GM23248 (cell line): Measurements from ENCODE around the gene MAB21L3. TPM values are rescaled to one million over a fixed set of nuclear protein-coding genes. Genes with fewer than 3 reads are reported as not detected.

Source experiments
- DNase-seq: peaks from one replicate; pipeline ENCODE4 v3.0.0-alpha.2; 2015
- H2AFZ ChIP-seq: fragments of 200-600 bp; sonication (generic); 2 replicates; pipeline ENCODE4 v1.6.1; 2016; ENCODE audit warnings: antibody characterized with exemption
- H3F3A ChIP-seq: fragments of 200-600 bp; sonication (generic); 2 replicates; pipeline ENCODE4 v1.6.1; 2016; ENCODE audit warnings: mild to moderate bottlenecking, antibody characterized with exemption, mixed run types; ENCODE audit not compliant: insufficient read depth
- H3K27ac ChIP-seq: fragments of 200-600 bp; sonication (generic); 2 replicates; pipeline ENCODE4 v1.5.1; 2016; ENCODE audit warnings: mild to moderate bottlenecking
- H3K27me3 ChIP-seq: fragments of 200-600 bp; sonication (generic); replicated peaks from 2 replicates; pipeline ENCODE4 v1.6.1; 2016; ENCODE audit warnings: mild to moderate bottlenecking; ENCODE audit not compliant: insufficient read depth
- H3K36me3 ChIP-seq: fragments of 200-600 bp; sonication (generic); 2 replicates; pipeline ENCODE4 v1.6.1; 2016; ENCODE audit warnings: low read depth, mild to moderate bottlenecking
- H3K4me1 ChIP-seq: fragments of 200-600 bp; sonication (generic); 2 replicates; pipeline ENCODE4 v1.6.1; 2016; ENCODE audit warnings: mild to moderate bottlenecking; ENCODE audit not compliant: insufficient read depth
- H3K4me2 ChIP-seq: fragments of 200-600 bp; sonication (generic); one replicate; pipeline ENCODE4 v1.6.1; 2016; ENCODE audit warnings: mild to moderate bottlenecking; ENCODE audit not compliant: unreplicated experiment
- H3K4me3 ChIP-seq: fragments of 200-600 bp; sonication (generic); 2 replicates; pipeline ENCODE4 v1.5.1; 2016; ENCODE audit warnings: mild to moderate bottlenecking
- H3K79me2 ChIP-seq: fragments of 200-600 bp; sonication (generic); 2 replicates; pipeline ENCODE4 v1.6.1; 2016; ENCODE audit warnings: mild to moderate bottlenecking; ENCODE audit not compliant: insufficient read depth
- H3K9ac ChIP-seq: fragments of 200-600 bp; sonication (generic); 2 replicates; pipeline ENCODE4 v1.6.1; 2016; ENCODE audit warnings: mild to moderate bottlenecking
- H3K9me2 ChIP-seq: fragments of 200-600 bp; sonication (generic); 2 replicates; pipeline ENCODE4 v1.6.1; 2016; ENCODE audit warnings: mixed run types, mild to moderate bottlenecking, moderate library complexity; ENCODE audit not compliant: insufficient read depth
- H3K9me3 ChIP-seq: fragments of 200-600 bp; sonication (generic); one replicate; pipeline ENCODE4 v1.6.1; 2017; ENCODE audit warnings: low read depth
- H4K20me1 ChIP-seq: fragments of 200-600 bp; sonication (generic); 2 replicates; pipeline ENCODE4 v1.6.0; 2016; ENCODE audit not compliant: insufficient read depth
- EZH2 ChIP-seq: fragments of 200-600 bp; sonication (generic); IDR thresholded peaks from 2 replicates; pipeline ENCODE4 v1.6.1; 2018; ENCODE audit warnings: antibody characterized with exemption, mild to moderate bottlenecking; ENCODE audit not compliant: insufficient read depth, poor library complexity, severe bottlenecking
- EZH2phosphoT487 ChIP-seq: fragments of 200-600 bp; sonication (generic); IDR thresholded peaks from 2 replicates; pipeline ENCODE4 v1.6.1; 2018; ENCODE audit warnings: antibody characterized with exemption, moderate library complexity, mild to moderate bottlenecking, low read depth; ENCODE audit not compliant: insufficient read depth
- WGBS, 2 experiments: methylation state at CpG; one replicate each; pipeline ENCODE4 v1.1.6; 2015 to 2017; ENCODE audit warnings: low lambda C conversion rate in 2 of 2, low coverage in 1 of 2; ENCODE audit errors: missing lambda C conversion rate in 2 of 2; 5-methylcytosine and 5-hydroxymethylcytosine counted together
- in situ Hi-C: fragments of 300-500 bp; cut with MboI; formaldehyde crosslinking; loops from 2 replicates; pipeline ENCODE4 v1.15.0; 2020
- polyA plus RNA-seq: library from polyadenylated mRNA; unstranded; fragments of >200 nt; fragmentation: Nextera tagmentation; extraction: Ambion mirVana; gene quantifications from 2 replicates; pipeline ENCODE4 v1.2.1, GENCODE V29; 2016
- total RNA-seq: library from RNA; depleted of rRNA; stranded (reverse); fragments of >200 nt; shearing (Covaris generic); gene quantifications from 2 replicates; pipeline ENCODE4 v1.2.3, GENCODE V29; 2014

MAB21L3 gene
- total and polyA plus RNA-seq, 2 experiments from 2014 or later = 0.08 to 2.7 TPM

DNA sequence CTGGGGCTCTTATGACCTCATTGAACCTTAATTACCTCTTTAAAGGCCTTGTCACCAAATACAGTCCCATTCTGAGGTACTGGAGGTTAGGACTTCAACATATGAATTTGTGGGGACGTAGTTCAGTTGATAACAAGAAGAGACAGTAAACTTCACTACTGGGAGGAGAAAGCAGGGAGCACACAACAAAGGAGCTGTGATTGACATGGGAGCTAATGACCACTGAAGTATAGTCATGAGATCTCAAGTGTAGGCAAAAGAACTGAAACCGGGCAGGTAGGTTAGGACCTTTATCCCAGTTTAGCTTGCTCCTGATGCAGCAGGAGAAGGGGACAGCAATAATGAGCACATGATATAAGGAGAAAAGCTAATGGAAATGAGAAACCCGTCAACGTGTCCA, 11.8 kb upstream of the MAB21L3 start:
- Histone ChIP-seq H2AFZ (no peak overlapping the region), H3K4me2 (no peak overlapping the region), H3K9me2 (no peaks in the 10 kb centered on the region; the same call in 1 of the 2 replicates), H3K4me1 (no peaks in the 10 kb centered on the region), H3K9me3 (no peaks in the 10 kb centered on the region), H3F3A (no peaks in the 10 kb centered on the region), H3K4me3 (no peak overlapping the region), H3K27me3 (no peaks in the 10 kb centered on the region), H3K36me3 (peaks cover 15% of the 10 kb centered on the region; the same call in 1 of the 2 replicates), H3K9ac (no peak overlapping the region), H3K79me2 (no peaks in the 10 kb centered on the region), H4K20me1 (no peaks in the 10 kb centered on the region), H3K27ac (no peak overlapping the region)
- WGBS, 2 experiments = 95 to 96% methylated on average over 4 of the region's 4 CpGs
- in situ Hi-C loops = no loop called here
- TF ChIP-seq EZH2phosphoT487 (no peak), EZH2 (no peak)
- DNase-seq = no peak

DNA sequence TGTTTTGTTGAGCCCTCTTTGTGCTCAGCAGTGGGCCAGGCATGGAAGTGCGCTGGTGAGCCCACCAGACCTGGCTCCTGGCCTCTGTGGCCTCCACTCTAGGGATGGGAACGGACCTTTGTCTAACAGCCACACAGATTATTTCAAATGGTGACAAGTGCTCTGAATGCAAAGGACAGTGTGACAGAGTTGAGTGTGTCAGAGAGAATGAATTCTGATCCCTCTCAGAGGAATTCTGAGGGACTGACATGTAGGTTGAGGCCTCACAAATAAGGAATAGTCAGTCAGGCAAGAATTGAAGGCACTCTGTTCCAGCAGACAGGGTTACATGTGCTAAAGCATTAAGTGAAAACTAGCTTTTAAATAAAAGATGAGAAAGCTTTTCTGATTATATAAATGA, 11.3 kb upstream of the MAB21L3 start:
- no peaks in the 10 kb centered on the region for H3K79me2 ChIP-seq
- no peak overlapping the region for H3K27ac ChIP-seq
- 94 to 96% methylated on average over 2 of the region's 2 CpGs for WGBS, 2 experiments
- no peak overlapping the region for H2AFZ ChIP-seq
- peaks cover 15% of the 10 kb centered on the region; the same call in 1 of the 2 replicates for H3K36me3 ChIP-seq
- H3K27me3 ChIP-seq = no peaks in the 10 kb centered on the region
- TF ChIP-seq EZH2phosphoT487 (no peak), EZH2 (no peak)
- no peak overlapping the region for H3K4me3 ChIP-seq
- no peaks in the 10 kb centered on the region for H4K20me1 ChIP-seq
- H3F3A ChIP-seq = no peaks in the 10 kb centered on the region
- no peak overlapping the region for H3K4me2 ChIP-seq
- H3K4me1 ChIP-seq = no peaks in the 10 kb centered on the region
- H3K9me2 ChIP-seq = no peaks in the 10 kb centered on the region; the same call in 1 of the 2 replicates
- H3K9me3 ChIP-seq = no peaks in the 10 kb centered on the region
- DNase-seq = no peak
- H3K9ac ChIP-seq = no peak overlapping the region
- in situ Hi-C loops = no loop called here

DNA sequence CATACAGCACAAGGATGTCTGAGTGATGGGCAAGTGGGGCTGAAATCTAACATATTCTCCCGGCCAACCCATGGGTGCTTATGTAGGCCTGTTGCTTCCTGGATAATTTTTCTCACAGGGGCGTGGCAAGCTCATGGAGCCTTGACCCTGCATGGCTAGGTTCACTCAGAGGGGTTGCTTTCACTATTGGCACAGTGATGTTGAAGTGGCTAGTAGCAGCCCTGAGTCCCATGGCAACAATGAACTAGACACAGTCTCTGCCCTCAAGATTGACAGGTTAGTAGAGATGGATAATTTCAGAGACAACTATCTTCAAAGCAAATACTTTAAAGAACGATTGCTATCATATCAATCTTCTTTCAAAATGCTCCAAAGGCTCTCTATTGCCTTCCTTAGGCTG, 6.5 kb upstream of the MAB21L3 start:
- Histone ChIP-seq H3K27ac (no peak overlapping the region), H3K4me1 (no peaks in the 10 kb centered on the region), H3K79me2 (no peaks in the 10 kb centered on the region)

DNA sequence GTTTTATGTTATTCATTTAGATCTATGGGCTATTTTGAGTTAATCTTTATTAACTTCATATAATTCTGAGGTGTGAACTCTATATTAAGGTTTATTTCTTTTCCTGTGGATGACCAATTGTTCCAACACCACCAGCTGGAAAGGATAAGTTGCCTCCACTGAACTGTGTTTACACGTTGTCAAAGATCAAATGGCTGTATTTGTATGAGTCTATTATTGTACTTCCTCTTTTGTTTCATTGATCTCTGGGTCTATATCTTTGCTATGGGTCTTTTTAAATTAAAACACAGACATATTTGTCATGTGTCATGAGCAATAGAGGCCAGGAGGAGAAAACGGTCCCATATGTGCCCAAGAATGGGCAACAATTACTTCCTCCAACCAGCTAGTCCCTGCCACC, 5.2 kb upstream of the MAB21L3 start:
- Histone ChIP-seq H3K4me1 (no peaks in the 10 kb centered on the region), H3K9me3 (no peaks in the 10 kb centered on the region), H3K36me3 (no peaks in the 10 kb centered on the region), H3K27me3 (no peaks in the 10 kb centered on the region), H3K79me2 (no peaks in the 10 kb centered on the region), H3K4me2 (no peak overlapping the region), H3K9me2 (no peaks in the 10 kb centered on the region), H3K9ac (no peak overlapping the region), H3K27ac (no peak overlapping the region), H2AFZ (no peak overlapping the region), H4K20me1 (no peaks in the 10 kb centered on the region), H3F3A (no peaks in the 10 kb centered on the region), H3K4me3 (no peak overlapping the region)
- no peak for DNase-seq
- WGBS, 2 experiments = 16 to 26% methylated on average over 2 of the region's 2 CpGs
- TF ChIP-seq EZH2 (no peak), EZH2phosphoT487 (no peak)
- in situ Hi-C loops = no loop called here

More for the DNA sequence above, 6.5 kb upstream of the MAB21L3 start:
- in situ Hi-C loops = no loop called here
- no peak overlapping the region for H3K9ac ChIP-seq
- H3K9me2 ChIP-seq = no peaks in the 10 kb centered on the region
- no peaks in the 10 kb centered on the region for H3K36me3 ChIP-seq
- no peak for DNase-seq
- H4K20me1 ChIP-seq = no peaks in the 10 kb centered on the region
- no peak overlapping the region for H3K4me3 ChIP-seq
- H3K27me3 ChIP-seq = no peaks in the 10 kb centered on the region
- no peaks in the 10 kb centered on the region for H3F3A ChIP-seq
- no peak overlapping the region for H3K4me2 ChIP-seq
- no peak overlapping the region for H2AFZ ChIP-seq
- WGBS, 2 experiments = 84 to 89% methylated on average over 3 of the region's 3 CpGs
- H3K9me3 ChIP-seq = no peaks in the 10 kb centered on the region
- TF ChIP-seq EZH2phosphoT487 (no peak), EZH2 (no peak)

DNA sequence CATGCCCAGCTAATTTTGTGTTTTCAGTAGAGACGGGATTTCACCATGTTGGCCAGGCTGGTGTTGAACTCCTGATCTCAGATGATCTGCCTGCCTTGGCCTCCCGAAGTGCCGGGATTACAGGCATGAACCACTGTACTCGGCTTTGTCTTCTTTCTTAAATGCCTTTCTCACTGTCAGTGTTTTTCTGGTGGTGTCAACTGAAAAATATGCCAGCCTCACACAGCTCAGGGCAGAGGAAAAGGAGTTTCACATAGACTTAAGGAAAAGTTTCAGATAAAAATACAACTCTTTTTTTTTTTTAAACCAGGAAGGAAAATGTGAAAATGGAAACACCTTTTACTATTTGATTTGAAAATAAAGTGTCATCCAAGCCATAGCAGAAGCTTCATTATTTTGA, 4.6 kb upstream of the MAB21L3 start:
- no peak for DNase-seq
- TF ChIP-seq EZH2 = no peak
- no peak for TF ChIP-seq EZH2phosphoT487
- no peak overlapping the region for H2AFZ ChIP-seq

More for the DNA sequence above, 4.6 kb upstream of the MAB21L3 start:
- H3K4me1 ChIP-seq = no peaks in the 10 kb centered on the region
- H3K79me2 ChIP-seq = no peaks in the 10 kb centered on the region
- H3K9me3 ChIP-seq = no peaks in the 10 kb centered on the region
- no peaks in the 10 kb centered on the region for H3K36me3 ChIP-seq
- no peak overlapping the region for H3K4me2 ChIP-seq
- H3K27ac ChIP-seq = no peak overlapping the region
- no peak overlapping the region for H3K4me3 ChIP-seq
- no peak overlapping the region for H3K9ac ChIP-seq
- no peaks in the 10 kb centered on the region for H3F3A ChIP-seq
- no peaks in the 10 kb centered on the region for H3K9me2 ChIP-seq
- H4K20me1 ChIP-seq = no peaks in the 10 kb centered on the region
- 75 to 87% methylated on average over 4 of the region's 4 CpGs for WGBS, 2 experiments
- in situ Hi-C loops = no loop called here
- no peaks in the 10 kb centered on the region for H3K27me3 ChIP-seq
